GM13976 (cell line): Measurements from ENCODE around the gene IL6.

ENCODE experiments used
- DNase-seq: peaks from one replicate; pipeline ENCODE4 v3.0.0; 2012; ENCODE audit warnings: low spot score
- in situ Hi-C: fragments of 300-500 bp; cut with MboI; formaldehyde crosslinking; loops from one replicate; pipeline ENCODE4 v1.12.0; 2022; ENCODE audit warnings: low sequenced_read_pairs, mixed read lengths, inconsistent platforms; ENCODE audit not compliant: unreplicated experiment
- TF ChIP-seq, protein P1 (sequence below): IDR thresholded peaks from 2 replicates; pipeline ENCODE4 v1.5.1; 2012; ENCODE audit warnings: borderline replicate concordance, mild to moderate bottlenecking; ENCODE audit not compliant: insufficient read depth; ENCODE audit errors: extremely low read depth, missing control alignments, control extremely low read depth

Gene IL6

DNA sequence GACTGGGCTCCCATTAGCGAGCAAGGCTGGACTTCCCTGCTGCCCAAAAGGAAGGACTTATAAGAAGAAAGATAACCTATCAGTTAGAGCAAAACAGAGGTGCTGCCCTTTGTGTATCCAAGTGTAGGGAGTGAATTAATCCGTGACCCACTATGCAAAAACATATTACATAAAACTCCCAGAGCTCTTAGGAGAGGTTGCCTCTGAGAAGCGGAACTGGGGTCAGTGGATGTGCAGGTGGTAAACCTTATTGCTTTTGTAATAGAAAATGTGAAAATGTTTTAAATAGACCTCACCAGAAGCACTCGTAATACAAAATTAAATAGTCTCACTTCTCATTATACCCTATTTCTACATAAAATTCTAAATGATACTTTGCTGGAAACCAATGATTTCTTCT lies 17.1 kb upstream of the IL6 start:
- in situ Hi-C loops = no loop called here
- TF ChIP-seq, protein P1, sequence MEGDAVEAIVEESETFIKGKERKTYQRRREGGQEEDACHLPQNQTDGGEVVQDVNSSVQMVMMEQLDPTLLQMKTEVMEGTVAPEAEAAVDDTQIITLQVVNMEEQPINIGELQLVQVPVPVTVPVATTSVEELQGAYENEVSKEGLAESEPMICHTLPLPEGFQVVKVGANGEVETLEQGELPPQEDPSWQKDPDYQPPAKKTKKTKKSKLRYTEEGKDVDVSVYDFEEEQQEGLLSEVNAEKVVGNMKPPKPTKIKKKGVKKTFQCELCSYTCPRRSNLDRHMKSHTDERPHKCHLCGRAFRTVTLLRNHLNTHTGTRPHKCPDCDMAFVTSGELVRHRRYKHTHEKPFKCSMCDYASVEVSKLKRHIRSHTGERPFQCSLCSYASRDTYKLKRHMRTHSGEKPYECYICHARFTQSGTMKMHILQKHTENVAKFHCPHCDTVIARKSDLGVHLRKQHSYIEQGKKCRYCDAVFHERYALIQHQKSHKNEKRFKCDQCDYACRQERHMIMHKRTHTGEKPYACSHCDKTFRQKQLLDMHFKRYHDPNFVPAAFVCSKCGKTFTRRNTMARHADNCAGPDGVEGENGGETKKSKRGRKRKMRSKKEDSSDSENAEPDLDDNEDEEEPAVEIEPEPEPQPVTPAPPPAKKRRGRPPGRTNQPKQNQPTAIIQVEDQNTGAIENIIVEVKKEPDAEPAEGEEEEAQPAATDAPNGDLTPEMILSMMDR = no peak
- no peak for DNase-seq

DNA sequence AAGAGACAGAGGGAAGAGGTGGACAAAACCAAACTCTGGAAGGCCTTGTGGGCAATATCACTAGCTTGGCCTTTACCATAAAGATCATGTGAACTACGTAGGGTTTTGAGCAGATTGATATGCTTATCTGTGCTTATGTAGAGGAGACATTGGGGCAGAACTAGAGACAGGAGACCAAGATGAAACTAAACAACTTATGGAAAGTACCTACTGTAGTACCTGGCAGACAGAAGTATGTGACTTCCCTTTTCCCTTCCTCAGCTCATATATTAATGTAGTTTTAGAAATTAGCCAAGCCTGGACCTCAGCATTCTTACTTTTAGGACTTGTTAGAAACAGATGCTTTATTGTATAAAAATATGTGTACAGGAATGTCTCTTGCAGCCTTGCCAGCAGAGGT lies 14.0 kb upstream of the IL6 start:
- in situ Hi-C loops = no loop called here
- no peak for DNase-seq

DNA sequence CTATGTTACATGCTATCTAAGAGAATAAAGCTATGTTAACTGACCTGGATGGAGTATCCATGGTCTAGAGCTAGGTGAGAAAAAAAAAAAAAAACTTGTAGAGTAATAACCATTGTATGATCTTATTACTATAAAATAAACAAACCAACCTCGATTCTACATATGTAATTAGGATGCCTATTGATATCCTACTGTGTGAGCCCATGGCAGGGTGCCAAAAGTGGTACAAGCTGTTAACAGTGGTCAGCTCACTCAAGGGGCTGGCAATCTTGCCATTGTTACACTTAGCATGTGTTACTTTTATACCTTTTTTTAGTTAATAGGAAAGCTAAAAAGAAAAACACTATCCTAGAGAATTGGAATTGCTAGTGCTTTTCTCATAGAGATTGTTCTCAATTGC lies 13.5 kb upstream of the IL6 start:
- no peak for DNase-seq
- in situ Hi-C loops = no loop called here
- TF ChIP-seq, protein P1 = no peak

More for the DNA sequence above, 14.0 kb upstream of the IL6 start:
- TF ChIP-seq, protein P1 = no peak

- no peak for DNase-seq
- in situ Hi-C loops = no loop called here
- TF ChIP-seq, protein P1 = no peak
Observed at GRCh38 chr7:22715969-22716368, 11.0 kb upstream of the IL6 start.

- no peak for DNase-seq
- TF ChIP-seq, protein P1 = no peak
- in situ Hi-C loops = no loop called here
Observed at GRCh38 chr7:22717760-22718159, 9.2 kb upstream of the IL6 start.

DNA sequence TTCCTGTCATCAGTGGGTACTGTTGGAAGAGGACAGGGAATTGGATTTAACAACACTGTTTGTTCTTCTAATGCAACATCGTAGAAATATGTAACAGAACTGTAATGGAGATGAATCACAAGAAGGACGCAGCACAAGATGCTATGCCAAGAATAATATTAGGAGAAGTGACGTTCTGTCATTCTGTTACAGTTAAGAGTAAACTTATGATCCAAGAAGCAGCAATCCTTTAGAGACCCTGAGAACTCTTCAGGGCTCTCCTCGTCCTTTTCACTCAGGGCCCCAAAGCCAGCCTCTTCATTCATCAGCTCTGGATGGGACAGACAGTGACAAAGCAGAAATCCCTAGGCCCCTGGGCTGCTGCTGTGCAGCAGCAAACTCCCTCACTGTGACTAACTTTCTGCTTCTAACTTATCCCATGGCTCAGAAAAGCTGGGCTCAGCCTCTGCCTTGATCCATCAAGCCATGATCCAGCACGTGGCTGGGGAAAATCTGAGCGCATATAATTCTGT lies 8.7 kb upstream of the IL6 start:
- in situ Hi-C loops = no loop called here
- DNase-seq = no peak
- TF ChIP-seq, protein P1 = no peak

DNA sequence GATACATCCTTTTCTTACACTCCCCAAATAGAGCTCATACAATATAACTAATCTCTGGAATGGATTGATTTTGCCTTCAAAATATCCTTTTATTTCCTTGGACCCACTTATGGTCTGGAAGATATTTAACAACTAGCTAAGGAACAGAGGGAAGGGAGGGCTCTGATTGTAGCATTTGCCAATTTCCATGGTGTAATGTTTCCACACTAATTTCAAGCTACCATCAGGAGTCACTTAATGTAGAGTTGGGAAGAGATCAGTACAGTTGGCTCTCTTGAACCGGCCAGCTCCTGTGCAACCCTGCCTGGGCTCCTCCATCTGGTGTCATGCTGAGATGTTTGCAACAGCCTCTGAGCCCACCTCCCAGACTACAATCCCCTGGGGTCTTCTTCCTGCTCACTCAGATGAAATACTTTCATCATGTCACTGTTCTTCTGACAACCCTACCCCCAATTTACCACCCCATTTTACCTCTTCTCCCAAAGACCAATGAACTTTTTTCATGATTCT lies 8.0 kb upstream of the IL6 start:
- no peak for DNase-seq
- TF ChIP-seq, protein P1 = no peak
- in situ Hi-C loops = no loop called here
